Activated CD8-positive, alpha-beta memory T cell treated with anti-CD3 and anti-CD28 coated beads, Interleukin-2, amount 10 ng/mL, durations not matched to agents 7 days and 5 days (primary cell): ENCODE results near the gene NLGN1. TPM values are rescaled to one million over a fixed set of nuclear protein-coding genes. Genes with fewer than 3 reads are reported as not detected.

Experiments
- ATAC-seq: fragments of 150-1000 bp; cut with Tn5 transposase; one replicate; pipeline ENCODE4 v1.10.0; 2021; ENCODE audit warnings: moderate library complexity
- CTCF ChIA-PET: fragments of 350-600 bp; sonication (Branson Sonifier 250); formaldehyde crosslinking; loops from one replicate; lab custom pipeline; 2021; ENCODE audit warnings: antibody characterized with exemption; lab: Charles Lee
- DNase-seq: peaks from one replicate; pipeline ENCODE4 v3.0.0-alpha.2; 2020
- H3K27ac Mint-ChIP-seq: one replicate; pipeline ENCODE4 v1.8.0; 2021; ENCODE audit warnings: mild to moderate bottlenecking, mixed read lengths
- H3K27me3 Mint-ChIP-seq: one replicate; pipeline ENCODE4 v1.8.0; 2021; ENCODE audit warnings: mixed read lengths
- H3K36me3 Mint-ChIP-seq: one replicate; pipeline ENCODE4 v1.8.0; 2021; ENCODE audit warnings: mild to moderate bottlenecking, mixed read lengths
- H3K4me1 Mint-ChIP-seq: one replicate; pipeline ENCODE4 v1.8.0; 2021; ENCODE audit warnings: mixed read lengths
- H3K4me3 Mint-ChIP-seq: one replicate; pipeline ENCODE4 v1.8.0; 2021; ENCODE audit warnings: mild to moderate bottlenecking, moderate library complexity, mixed read lengths
- H3K9me3 Mint-ChIP-seq: one replicate; pipeline ENCODE4 v1.8.0; 2022; ENCODE audit warnings: low read depth, mixed read lengths
- total RNA-seq, 2 experiments: library from RNA; stranded (reverse); gene quantifications; one replicate each; pipeline ENCODE4 v1.2.3, GENCODE V29; 2021

NLGN1 gene
- total RNA-seq, 2 experiments from 2014 or later, result not detected

DNA sequence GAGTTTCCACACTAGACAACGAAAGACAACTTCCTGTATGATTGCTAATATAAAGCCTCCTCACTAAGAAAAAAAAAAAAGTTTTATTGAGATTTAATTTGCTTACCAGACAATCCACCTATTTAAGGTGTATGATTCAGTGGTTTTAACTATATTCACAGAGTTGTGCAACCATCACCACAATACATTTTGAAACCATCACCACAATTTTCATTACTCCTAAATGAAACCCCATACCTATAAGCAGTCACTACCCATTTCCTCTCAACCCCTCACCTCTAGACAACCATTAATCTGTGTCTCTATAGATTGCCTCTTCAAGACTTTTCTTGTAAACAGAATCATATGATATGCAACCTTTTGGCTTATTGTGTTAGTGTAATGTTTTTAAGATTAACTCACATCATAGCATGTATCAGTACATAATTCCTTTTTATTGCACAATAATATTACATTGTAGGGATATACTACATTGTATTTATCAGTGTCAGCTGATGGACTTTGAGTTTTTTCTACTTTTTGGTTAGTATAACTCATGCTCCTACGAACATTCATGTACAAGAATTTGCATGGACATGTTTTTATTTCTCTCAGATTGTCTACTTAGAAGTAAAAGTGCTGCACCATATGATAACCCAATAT is 339.7 kb downstream of the NLGN1 start:
- Mint-ChIP-seq H3K4me1 (no peaks in the 10 kb centered on the region), H3K9me3 (peaks cover 2% of the 10 kb centered on the region), H3K27ac (no peak overlapping the region), H3K36me3 (no peaks in the 10 kb centered on the region), H3K27me3 (no peaks in the 10 kb centered on the region), H3K4me3 (no peak overlapping the region)
- CTCF ChIA-PET, result no interaction called here
- ATAC-seq (no peak), DNase-seq (no peak)

DNA sequence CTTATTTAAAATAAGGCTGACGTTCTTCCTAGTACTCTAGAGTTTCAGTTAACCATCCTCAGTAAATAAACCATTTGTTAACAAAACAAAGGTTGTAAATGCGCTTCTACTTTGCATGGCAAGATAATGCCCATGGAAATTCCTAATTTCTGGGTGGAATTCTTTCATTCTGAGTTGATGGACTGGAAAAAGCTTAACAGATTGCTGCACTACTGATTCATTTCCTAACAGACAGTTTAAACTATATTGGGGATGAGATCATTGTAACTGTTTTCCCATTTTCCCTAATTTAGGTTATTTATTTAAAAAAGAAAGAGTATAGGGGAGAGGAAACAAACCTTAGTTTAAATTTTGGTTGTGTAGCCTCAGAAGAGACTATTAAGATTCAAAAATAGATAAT is 342.2 kb downstream of the NLGN1 start:
- H3K36me3 Mint-ChIP-seq, result no peaks in the 10 kb centered on the region
- H3K4me1 Mint-ChIP-seq, result no peaks in the 10 kb centered on the region
- DNase-seq (no peak), ATAC-seq (no peak)
- H3K27ac Mint-ChIP-seq, result no peak overlapping the region
- H3K4me3 Mint-ChIP-seq, result no peak overlapping the region
- H3K9me3 Mint-ChIP-seq, result peaks cover 2% of the 10 kb centered on the region
- CTCF ChIA-PET, result no interaction called here
- no peaks in the 10 kb centered on the region for H3K27me3 Mint-ChIP-seq

DNA sequence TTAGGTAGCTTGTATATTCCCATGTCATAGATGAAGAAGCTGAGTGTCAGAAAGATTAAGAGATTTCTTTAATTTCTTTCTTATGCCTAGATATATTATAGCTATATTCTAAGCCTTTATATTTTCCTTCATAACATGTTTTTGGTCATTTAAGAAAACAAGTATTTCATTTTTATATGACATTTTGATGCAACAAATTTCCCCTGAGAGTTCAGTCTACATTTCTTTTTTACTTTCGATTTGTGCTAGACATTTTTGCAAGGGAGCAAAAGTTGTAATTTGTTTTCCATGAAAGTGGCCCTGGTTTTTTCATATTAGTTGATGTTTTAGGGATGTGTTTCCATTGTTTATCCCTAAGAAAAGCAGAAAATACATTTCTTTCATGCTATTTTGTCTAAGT is 344.9 kb downstream of the NLGN1 start:
- H3K4me3 Mint-ChIP-seq, result no peak overlapping the region
- H3K27ac Mint-ChIP-seq, result no peak overlapping the region
- peaks cover 3% of the 10 kb centered on the region for H3K9me3 Mint-ChIP-seq
- no peak for DNase-seq
- CTCF ChIA-PET, result no interaction called here
- no peaks in the 10 kb centered on the region for H3K4me1 Mint-ChIP-seq
- no peaks in the 10 kb centered on the region for H3K36me3 Mint-ChIP-seq
- no peak for ATAC-seq
- H3K27me3 Mint-ChIP-seq, result no peaks in the 10 kb centered on the region

DNA sequence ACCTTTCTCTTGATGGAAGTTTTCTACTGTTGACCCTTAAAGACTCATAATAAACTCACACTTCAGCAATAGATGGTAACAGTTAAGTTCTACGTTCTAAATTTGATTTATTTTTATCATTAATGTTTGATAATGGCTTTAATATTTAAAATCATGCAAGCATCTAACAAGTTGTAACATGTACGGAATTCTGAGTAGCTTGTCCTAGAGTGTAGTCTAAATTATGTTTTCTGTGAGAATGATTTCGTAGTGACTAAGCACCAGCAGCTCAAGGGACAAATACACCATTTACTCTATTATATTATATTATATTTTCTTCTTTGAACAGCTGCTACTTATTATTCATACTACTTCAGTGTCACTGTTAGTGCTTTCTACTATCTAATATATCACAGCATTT is 345.6 kb downstream of the NLGN1 start:
- Mint-ChIP-seq H3K36me3 (no peaks in the 10 kb centered on the region), H3K9me3 (peaks cover 3% of the 10 kb centered on the region), H3K27ac (no peak overlapping the region), H3K27me3 (no peaks in the 10 kb centered on the region), H3K4me1 (no peaks in the 10 kb centered on the region), H3K4me3 (no peak overlapping the region)
- CTCF ChIA-PET, result no interaction called here
- DNase-seq (no peak), ATAC-seq (no peak)

DNA sequence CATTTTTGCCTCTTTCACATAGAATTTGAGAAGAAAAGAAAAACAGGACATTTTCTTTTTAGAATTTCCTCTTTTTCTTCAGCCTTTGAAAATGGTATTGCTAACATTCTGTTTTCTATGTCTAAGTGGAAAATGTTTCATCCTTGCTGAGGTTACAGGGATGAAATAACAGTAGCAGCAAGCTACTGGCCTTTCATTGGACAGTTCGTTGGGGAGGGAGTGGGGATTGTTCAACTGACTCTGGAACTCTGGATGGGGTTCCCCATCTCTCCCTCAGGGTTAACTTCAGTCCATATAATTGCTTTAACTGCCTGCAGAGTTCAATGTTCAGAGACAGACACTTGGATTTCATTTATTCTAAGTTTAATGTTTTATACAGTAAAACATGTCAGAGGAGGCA is 346.0 kb downstream of the NLGN1 start:
- H3K4me3 Mint-ChIP-seq, result no peak overlapping the region
- CTCF ChIA-PET, result no interaction called here
- no peaks in the 10 kb centered on the region for H3K27me3 Mint-ChIP-seq
- DNase-seq, result no peak
- ATAC-seq, result no peak
- no peak overlapping the region for H3K27ac Mint-ChIP-seq
- peaks cover 3% of the 10 kb centered on the region for H3K9me3 Mint-ChIP-seq
- H3K36me3 Mint-ChIP-seq, result no peaks in the 10 kb centered on the region
- no peaks in the 10 kb centered on the region for H3K4me1 Mint-ChIP-seq

DNA sequence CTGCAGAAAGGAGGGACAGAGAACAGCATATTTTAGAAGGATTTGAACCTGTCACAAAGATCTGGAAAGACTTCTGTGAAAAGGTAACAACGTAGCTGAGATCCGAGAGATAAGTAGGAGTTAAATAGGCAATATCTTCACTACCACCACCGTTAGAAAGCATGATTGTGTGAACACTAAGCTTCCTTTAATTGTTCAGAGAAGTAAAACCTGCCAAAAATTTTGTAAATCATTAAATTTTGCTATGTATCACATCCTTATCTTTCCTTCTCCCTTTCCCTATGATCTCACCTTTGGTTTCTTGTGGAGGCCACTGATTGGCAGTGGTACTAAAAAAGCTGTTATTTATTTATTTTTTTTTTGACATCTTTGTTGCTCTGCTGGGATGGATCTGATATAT is 346.9 kb downstream of the NLGN1 start:
- no peaks in the 10 kb centered on the region for H3K27me3 Mint-ChIP-seq
- no peak overlapping the region for H3K4me3 Mint-ChIP-seq
- H3K36me3 Mint-ChIP-seq, result no peaks in the 10 kb centered on the region
- DNase-seq (no peak), ATAC-seq (no peak)
- no peaks in the 10 kb centered on the region for H3K4me1 Mint-ChIP-seq
- CTCF ChIA-PET, result no interaction called here
- no peak overlapping the region for H3K27ac Mint-ChIP-seq
- H3K9me3 Mint-ChIP-seq, result peaks cover 2% of the 10 kb centered on the region

DNA sequence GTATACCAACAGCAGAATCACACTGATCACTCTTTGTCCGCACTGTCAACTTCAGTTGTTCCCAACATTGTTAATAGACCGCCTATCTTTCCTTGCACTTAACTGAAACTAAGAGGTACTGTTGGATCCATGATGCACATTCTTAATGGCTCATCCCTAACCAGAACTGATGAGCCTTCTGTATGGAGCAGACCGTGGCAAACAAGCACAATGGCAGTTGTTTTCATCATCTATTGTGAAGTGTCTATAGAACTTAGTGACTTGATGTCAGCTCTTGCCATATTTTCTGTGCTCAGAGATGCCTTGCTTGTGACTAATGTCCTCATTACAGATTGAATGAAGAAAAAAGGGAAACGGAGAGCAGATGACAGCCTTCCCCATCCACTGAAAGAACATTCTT is 347.4 kb downstream of the NLGN1 start:
- Mint-ChIP-seq H3K4me1 (no peaks in the 10 kb centered on the region), H3K27me3 (no peaks in the 10 kb centered on the region), H3K27ac (no peak overlapping the region), H3K4me3 (no peak overlapping the region), H3K36me3 (no peaks in the 10 kb centered on the region), H3K9me3 (peaks cover 2% of the 10 kb centered on the region)
- no peak for DNase-seq
- CTCF ChIA-PET, result no interaction called here
- ATAC-seq, result no peak

DNA sequence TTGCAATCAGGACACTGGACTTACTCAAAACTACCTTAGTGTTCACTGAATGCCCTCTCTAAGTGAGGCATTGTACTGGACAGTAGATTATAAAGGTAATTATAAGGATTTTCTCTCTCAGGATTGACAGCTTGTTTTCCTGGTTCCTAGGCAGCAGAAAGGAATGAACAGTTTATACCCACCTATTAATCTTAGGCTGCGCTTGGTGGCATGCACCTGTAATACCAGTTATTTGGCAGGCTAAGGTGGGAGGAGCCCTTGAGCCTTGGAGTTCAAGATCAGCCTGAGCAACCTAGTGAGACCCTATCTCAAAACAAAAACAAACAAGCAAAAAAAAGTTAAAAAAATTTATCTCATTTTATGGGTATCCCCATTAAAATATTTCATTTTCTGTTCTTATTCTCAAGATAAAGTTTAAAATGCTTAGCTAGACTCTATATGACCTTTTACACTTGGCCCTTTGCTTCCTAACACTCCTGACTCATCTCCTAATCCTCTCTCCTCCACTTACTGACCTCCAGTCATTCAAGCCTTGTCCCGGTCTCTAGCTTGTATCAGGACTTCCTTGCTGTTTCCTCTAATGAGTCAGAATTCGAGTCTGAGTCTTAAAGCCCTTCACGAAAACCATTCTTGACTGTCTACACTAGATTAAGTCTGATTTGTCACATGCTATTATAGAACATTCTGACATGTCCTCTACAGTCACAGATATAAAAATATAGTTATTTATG is 348.6 kb downstream of the NLGN1 start:
- no peak overlapping the region for H3K4me3 Mint-ChIP-seq
- H3K27me3 Mint-ChIP-seq, result no peaks in the 10 kb centered on the region
- no peak for DNase-seq
- H3K9me3 Mint-ChIP-seq, result peaks cover 2% of the 10 kb centered on the region
- CTCF ChIA-PET, result no interaction called here
- no peak for ATAC-seq
- H3K36me3 Mint-ChIP-seq, result no peaks in the 10 kb centered on the region
- no peaks in the 10 kb centered on the region for H3K4me1 Mint-ChIP-seq
- H3K27ac Mint-ChIP-seq, result no peak overlapping the region

DNA sequence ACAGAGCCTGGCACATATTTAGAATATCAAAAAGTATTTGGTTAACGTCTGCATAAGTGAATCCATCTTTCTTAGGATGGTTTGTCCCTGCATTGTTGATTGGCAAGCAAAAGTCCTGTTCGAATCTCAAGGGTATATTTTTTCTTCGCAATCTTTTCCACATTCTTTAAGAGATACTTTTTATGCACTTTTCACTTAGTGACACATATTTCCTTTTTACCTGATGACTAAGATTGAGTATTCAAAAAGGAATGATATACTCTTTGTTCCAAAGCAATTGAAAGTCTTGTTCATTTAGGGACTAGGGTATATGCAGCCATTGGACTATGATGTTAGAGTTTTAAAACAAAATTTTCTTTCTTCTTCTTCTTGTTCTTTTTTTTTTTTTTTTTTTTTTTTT is 349.9 kb downstream of the NLGN1 start:
- H3K36me3 Mint-ChIP-seq, result no peaks in the 10 kb centered on the region
- ATAC-seq (no peak), DNase-seq (no peak)
- peaks cover 2% of the 10 kb centered on the region for H3K9me3 Mint-ChIP-seq
- CTCF ChIA-PET, result no interaction called here
- no peak overlapping the region for H3K27ac Mint-ChIP-seq
- no peaks in the 10 kb centered on the region for H3K4me1 Mint-ChIP-seq
- no peak overlapping the region for H3K4me3 Mint-ChIP-seq
- no peaks in the 10 kb centered on the region for H3K27me3 Mint-ChIP-seq

DNA sequence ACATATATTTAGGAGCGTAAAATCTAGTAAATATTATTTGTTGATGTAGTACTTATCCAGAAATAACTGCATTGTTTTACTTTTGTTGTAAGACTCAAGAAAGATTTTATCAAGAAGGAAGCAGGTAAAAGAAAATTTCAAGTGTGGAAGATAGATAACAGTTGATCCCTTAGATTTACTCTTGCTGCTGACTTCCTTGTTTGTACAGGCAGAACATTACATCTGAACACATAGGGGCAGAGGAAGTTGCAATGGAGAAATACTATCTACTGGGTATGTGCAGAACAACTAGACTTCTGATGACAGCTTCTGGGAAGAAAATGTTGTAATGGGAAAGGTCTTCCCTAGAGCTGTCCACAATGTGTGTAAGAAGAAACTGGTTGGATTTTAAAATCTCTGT is 350.6 kb downstream of the NLGN1 start:
- no peaks in the 10 kb centered on the region for H3K4me1 Mint-ChIP-seq
- DNase-seq, result no peak
- CTCF ChIA-PET, result no interaction called here
- no peaks in the 10 kb centered on the region for H3K36me3 Mint-ChIP-seq
- ATAC-seq, result no peak
- no peaks in the 10 kb centered on the region for H3K27me3 Mint-ChIP-seq
- no peak overlapping the region for H3K27ac Mint-ChIP-seq
- H3K4me3 Mint-ChIP-seq, result no peak overlapping the region
- peaks cover 2% of the 10 kb centered on the region for H3K9me3 Mint-ChIP-seq

DNA sequence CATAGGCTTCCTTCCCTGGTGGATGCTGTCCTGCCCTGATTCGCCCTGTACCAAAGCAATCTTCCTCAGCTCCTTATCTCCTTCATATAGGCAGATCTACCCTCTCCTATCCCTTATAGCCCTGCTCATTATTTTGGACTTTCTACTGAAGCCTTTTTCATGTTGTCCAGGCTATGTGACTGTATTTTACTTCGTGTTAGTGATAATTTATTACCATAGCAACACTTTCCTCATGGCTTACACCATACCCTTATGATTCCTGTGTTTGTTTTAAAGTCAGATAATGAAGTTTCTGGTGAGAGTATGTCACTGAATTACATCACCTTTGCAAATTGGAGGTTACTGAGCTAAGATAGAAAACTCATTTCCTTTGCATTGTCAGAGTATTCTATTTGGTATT is 352.6 kb downstream of the NLGN1 start:
- no peak overlapping the region for H3K27ac Mint-ChIP-seq
- H3K4me3 Mint-ChIP-seq, result no peak overlapping the region
- H3K36me3 Mint-ChIP-seq, result no peaks in the 10 kb centered on the region
- no peaks in the 10 kb centered on the region for H3K4me1 Mint-ChIP-seq
- ATAC-seq (no peak), DNase-seq (no peak)
- CTCF ChIA-PET, result no interaction called here
- H3K9me3 Mint-ChIP-seq, result peaks cover 2% of the 10 kb centered on the region
- no peaks in the 10 kb centered on the region for H3K27me3 Mint-ChIP-seq

DNA sequence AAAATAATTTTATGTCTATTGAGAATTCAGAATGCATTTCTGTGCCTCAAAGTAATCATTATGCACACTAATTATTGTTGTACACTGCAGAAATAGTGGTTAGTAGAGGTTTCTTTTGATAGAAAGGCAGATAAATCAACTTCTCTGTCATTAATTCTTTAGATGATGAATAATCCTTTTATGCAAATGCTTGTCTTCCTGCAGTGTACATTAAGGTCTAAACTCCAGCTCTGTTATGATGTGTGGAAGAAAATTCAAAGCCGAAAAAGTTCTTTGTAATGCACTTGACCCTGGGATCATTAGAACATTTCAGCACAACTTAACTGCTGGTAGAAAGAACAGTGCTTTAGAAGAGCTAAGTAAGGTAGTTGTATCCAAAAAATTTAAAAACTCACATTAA is 353.0 kb downstream of the NLGN1 start:
- CTCF ChIA-PET, result no interaction called here
- H3K27me3 Mint-ChIP-seq, result no peaks in the 10 kb centered on the region
- DNase-seq, result no peak
- no peaks in the 10 kb centered on the region for H3K36me3 Mint-ChIP-seq
- no peak for ATAC-seq
- H3K9me3 Mint-ChIP-seq, result peaks cover 2% of the 10 kb centered on the region
- H3K27ac Mint-ChIP-seq, result no peak overlapping the region
- H3K4me3 Mint-ChIP-seq, result no peak overlapping the region
- no peaks in the 10 kb centered on the region for H3K4me1 Mint-ChIP-seq

DNA sequence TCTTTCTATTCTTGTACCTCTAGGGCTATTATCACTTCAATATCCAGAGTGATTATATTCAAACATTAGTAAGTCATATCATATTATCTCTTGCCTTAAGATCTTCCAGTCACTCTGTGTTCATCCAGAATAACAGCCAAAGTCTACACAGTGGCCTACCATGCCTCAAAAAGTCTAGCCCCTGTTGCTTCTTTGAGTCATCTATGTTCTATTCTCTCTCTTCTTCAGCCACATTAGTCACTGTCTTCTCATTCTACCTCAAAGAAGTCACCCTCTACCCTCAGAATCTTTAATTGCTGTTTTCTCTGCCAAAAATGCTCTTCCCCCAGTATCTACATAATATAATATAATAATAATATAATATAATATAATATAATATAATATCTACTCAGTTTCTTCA is 356.0 kb downstream of the NLGN1 start:
- Mint-ChIP-seq H3K27me3 (no peaks in the 10 kb centered on the region), H3K9me3 (no peaks in the 10 kb centered on the region), H3K4me1 (no peaks in the 10 kb centered on the region), H3K36me3 (no peaks in the 10 kb centered on the region), H3K4me3 (no peak overlapping the region), H3K27ac (no peak overlapping the region)
- DNase-seq, result no peak
- no peak for ATAC-seq
- CTCF ChIA-PET, result no interaction called here

DNA sequence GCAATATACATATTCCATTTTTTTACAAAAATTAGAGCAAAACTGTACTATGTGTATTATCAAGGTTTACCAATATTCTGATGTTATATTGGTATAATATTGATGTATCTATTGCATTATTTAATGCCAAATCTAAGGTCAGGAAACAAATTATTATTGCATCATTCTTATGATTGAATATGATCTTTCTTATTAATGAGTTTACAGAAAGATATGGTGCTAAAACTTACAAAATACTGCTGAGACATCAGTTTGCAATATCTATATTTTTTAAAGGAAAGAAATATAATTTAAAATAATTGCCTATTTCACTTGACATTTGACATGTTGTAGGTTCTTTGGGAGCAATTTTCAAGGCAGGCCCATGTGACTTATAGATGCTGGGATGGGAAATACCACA is 357.6 kb downstream of the NLGN1 start:
- CTCF ChIA-PET, result no interaction called here
- Mint-ChIP-seq H3K4me3 (no peak overlapping the region), H3K27me3 (no peaks in the 10 kb centered on the region), H3K36me3 (no peaks in the 10 kb centered on the region), H3K4me1 (no peaks in the 10 kb centered on the region), H3K27ac (no peak overlapping the region), H3K9me3 (no peaks in the 10 kb centered on the region)
- ATAC-seq (no peak), DNase-seq (no peak)
